GM19023 (cell line): ENCODE measurements around the gene PKD2.
"Not testable (repeated sequence)": the region's sequence is repeated elsewhere in the genome, so short reads cannot be mapped to it uniquely, and the experiment has no call there.

ENCODE experiments used
- ATAC-seq: cut with Tn5 transposase; IDR thresholded peaks from one replicate; pipeline ENCODE4 v1.9.1; 2021; ENCODE audit warnings: mild to moderate bottlenecking, moderate library complexity; ENCODE audit not compliant: unreplicated experiment

PKD2 gene

GRCh38 chr4:87985887-87986200 is 21.6 kb upstream of the PKD2 start:
- ATAC-seq = no peak

GRCh38 chr4:87986508-87986907 is 20.9 kb upstream of the PKD2 start:
- ATAC-seq = no peak

DNA sequence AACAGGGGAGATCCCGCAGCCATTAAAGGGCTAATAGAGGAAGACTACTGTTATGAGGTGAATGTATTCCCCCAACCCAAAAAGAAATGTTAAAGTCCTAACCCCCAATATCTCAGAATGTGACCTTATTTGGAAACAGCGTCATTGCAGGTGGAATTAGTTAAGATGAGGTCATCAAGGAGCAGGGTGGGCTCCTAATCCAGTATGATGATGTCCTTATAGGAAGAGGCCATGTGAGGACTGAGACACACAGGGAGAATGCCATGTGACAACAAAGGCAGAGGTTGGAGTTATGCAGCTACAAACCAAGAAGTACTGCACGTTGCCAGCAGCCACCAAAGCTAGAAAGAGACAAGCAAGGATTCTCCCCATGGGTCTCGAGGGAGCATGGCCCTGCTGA is 17.7 kb upstream of the PKD2 start:
- ATAC-seq = no peak

DNA sequence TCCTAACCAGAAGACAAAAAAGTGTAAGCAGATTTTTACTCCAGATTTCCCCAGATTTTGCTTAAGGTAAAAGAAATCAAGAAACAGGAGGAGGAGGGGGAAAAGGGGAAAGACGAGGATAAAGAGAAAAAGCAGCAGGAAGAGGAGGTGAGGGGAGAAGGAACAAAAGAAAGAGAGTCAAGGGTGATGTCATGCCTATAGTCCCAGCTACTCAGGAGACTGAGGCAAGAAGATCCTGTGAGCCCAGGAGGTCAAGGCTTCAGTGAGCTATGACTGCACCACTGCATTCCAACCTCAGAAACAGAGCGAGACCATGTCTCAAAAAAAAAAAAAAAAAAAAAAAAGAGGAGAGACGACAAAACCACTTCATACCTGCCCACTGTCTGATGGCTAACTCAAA is 12.0 kb upstream of the PKD2 start:
- no peak for ATAC-seq

DNA sequence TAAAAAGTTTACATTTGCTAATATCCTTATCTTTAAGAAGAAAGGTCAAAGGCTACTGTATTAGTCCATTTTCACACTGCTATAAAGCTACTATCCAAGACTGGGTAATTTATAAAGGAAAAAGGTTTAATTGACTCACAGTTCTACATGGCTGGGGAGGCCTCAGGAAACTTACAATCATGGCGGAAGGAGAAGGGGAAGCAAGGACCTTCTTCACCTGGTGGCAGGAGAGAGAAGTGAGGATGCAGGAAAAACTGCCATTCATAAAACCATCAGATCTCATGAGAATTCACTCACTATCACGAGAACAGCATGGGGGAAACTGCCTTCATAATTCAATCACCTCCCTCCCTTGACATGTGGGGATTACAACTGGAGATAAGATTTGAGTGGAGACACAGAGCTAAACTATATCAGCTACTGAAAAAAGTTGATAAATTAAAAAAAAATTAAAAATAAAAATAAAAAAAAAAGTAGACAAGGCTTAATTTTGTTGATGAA is 8.2 kb upstream of the PKD2 start:
- ATAC-seq = not testable (repeated sequence)

GRCh38 chr4:88001871-88002270 is 5.6 kb upstream of the PKD2 start:
- no peak for ATAC-seq

DNA sequence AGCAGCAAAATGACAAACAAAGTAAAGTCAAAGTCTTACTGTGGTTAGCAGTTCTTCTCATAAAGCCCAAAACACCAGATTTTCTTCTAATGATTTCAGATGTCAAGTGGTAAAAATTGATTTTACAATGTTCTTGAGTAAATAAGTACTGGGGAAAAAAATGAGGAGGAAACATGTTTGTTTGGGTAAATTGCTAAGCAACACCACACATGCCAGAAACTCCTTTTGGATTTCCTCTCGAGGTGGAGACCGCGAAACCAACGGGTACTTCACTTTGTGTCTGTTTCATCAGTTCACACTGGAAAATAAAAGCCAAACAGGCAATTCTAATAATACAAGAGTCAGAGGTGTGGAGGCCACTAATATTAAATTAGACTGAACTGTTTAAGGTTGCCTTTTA is 4.6 kb upstream of the PKD2 start:
- ATAC-seq = no peak

DNA sequence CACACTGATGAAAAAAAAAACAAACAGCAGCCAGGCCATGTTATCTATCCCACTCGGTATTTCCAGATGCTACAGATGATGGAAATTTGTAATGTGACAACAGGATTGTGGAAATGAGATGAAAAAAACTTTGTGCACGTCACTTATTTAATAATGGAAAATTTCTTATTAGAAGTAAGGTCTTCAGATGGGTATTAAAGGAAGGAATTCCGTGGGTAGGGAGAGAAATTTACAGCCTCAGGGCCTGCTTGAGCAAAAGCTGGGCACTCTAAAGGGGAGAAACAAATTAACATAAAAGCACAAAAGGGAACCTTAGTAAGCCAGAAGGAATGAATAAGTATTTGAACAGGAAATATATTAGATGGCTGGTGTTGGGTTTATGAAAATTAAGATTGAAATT is 4.2 kb upstream of the PKD2 start:
- no peak for ATAC-seq

DNA sequence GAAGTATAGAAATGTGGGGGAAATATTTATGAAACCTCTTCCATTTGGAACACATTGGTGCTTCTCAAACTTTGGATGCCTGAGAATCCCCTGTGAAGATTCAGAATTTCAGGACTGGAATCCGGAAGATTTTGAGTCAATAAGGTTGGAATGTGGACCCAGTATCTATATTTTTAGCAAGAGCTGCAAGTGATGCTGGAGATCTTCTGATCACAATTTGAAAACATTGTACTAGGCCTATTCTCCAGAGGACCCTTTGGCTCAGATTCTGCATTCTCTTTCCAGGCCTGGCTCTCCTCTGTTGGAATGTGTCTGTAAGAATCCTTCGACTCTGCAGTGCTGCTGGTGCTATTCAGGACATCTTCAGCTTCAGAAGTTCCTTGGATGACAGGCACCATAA is 2.4 kb upstream of the PKD2 start:
- no peak for ATAC-seq

GRCh38 chr4:88005946-88006345 is 1.5 kb upstream of the PKD2 start:
- ATAC-seq = no peak

GRCh38 chr4:88006956-88007303 is 505 bp upstream of the PKD2 start:
- no peak for ATAC-seq

DNA sequence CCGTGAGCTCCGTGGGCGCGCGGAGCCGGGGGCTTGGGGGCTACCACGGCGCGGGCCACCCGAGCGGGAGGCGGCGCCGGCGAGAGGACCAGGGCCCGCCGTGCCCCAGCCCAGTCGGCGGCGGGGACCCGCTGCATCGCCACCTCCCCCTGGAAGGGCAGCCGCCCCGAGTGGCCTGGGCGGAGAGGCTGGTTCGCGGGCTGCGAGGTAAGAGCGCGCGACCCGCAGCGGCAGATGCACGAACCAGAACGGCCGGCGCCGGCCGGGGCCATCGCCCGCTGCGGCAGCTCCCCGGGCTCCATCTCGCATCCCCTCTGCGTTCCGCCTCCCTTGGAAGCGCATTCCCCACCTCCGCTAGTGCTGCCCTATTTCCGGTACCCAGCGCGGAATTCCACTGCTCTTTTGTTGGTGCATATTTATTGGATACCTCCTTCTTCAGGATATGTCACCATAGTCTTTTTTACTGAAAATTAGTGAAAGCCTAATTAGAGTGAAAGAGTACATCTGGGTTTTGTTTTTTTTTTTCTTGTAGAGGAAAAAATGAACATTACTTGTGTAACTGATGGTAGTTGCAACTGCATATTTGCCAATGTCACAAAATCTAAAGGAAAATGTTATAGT is 797 bp downstream of the PKD2 start:
- peak; percentile 43 for ATAC-seq

- ATAC-seq = no peak
Observed at GRCh38 chr4:88008743-88009171, 1.3 kb downstream of the PKD2 start.

DNA sequence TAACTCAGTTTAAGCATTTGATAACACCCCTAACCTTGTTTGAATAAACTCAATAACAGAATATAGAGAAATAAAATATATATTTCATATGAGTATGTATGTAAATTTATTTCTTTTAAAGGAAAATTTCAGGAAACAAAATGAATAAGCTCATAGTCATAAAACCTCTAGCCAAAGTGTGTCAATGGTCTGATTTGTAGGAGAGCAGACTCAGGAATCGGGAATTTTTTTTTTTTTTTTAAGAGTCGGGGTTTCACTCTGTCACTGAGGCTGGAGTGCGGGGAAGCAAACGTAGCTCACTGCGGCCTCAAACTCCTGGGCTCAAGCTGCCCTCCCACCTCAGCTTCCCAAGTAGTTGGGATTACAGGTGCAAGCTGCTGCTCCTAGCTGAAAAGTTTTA is 2.4 kb downstream of the PKD2 start:
- no peak for ATAC-seq

- ATAC-seq = no peak
Observed at GRCh38 chr4:88010966-88011365, 3.5 kb downstream of the PKD2 start.

DNA sequence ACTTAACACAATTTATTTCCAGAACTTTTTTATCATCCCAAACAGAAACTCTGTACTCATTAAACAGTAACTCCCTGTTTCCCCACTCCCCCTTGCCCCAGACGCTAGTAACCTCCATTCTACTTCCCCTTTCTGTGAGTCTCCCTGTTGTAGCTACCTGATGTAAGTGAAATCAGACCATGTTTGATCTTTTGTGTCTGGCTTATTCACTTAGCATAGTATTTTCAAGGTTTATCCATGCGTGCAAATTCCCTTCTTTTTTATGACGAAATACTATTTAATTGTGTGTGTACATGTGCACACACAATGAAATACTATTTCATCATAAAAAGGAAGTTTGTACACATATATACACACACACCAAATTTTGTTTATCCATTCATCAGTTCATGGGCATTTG is 5.2 kb downstream of the PKD2 start:
- peak; percentile 31 for ATAC-seq

DNA sequence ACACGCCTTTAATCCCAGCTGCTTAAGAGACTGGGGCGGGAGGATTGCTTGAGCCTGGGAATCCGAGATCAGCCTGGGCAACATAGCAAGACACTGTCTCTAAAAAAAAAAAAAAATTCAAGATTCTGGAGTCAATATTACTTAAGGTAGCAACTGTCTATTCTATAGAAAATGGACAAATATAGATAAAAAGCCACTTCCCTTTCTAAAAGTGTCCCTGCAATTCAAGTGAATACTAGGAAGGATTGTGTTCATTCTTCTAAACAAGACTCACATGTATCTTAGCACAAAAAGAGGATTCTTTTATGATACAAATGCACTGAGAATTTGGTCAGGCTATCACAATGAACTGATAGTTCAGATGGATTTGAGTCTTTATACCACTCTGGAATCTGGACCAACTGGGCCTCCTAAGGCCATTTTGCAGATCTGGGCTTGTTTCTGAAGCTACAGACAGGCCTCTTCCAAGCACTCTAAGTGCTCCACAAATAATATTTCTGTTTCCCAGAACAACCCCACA is 7.0 kb downstream of the PKD2 start:
- no peak for ATAC-seq

- no peak for ATAC-seq
Observed at GRCh38 chr4:88015659-88016295, 8.3 kb downstream of the PKD2 start.

GRCh38 chr4:88017516-88018297 is 10.3 kb downstream of the PKD2 start:
- no peak for ATAC-seq

DNA sequence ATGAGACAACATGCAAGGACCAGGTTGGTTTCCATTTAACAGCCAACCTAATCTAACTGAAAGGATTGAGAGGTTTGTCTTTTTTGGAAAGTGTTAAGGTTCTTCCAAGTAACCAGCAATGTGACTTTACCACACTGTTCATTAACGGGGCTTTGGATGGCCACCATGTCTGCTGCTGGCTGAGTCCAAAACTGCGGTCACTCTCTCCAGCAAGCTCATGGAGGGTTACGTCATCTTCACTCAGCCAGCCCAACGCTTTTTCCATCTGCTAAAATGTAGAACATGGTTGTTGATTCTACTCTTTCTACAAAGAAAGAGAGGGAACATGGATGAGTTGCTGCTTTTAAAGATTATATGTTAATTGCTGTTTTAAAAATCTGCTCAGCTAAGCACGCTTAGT is 11.0 kb downstream of the PKD2 start:
- ATAC-seq = no peak

DNA sequence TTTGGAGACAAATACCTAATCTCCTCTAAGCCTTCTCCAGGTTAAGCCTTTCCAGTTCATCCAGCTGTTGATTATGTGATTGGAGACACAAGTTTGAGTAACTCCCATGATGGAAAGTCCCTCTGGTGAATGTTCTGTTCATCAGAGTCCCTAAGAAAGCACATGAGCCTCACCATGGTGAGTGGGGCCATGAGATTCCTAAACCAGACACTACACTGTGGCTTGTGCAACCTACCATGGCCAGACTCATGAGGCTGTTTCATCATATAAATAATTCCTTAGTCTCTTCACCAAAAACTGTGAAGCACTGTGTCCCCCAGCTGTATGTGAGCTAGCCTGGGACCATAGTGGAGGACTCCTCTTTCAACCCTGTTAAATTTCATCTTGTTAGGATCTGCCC is 14.4 kb downstream of the PKD2 start:
- ATAC-seq = no peak

DNA sequence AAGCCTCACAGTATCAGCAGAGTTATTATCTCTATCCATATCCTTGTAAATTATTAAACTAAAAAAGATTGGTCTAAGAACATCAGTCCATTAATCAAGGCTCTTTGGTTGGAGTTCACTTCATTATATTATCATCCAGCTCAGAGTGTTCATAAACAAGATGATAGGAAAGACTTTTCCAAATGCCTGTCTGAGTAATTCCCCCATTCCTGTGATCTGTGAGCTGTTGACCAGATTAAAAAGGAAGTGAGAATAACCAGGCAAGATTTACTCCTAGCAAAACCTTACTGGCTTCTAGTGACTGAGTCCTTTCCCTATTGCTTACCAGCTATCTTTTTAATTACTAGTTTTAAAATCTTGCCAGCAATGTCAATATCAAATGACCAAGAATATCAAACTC is 14.9 kb downstream of the PKD2 start:
- ATAC-seq = no peak
